IPS-20b (cell line): ENCODE results near the gene CEP85.
"Not testable (repeated sequence)": the region's sequence is repeated elsewhere in the genome, so short reads cannot be mapped to it uniquely, and the experiment has no call there.

ENCODE experiments used
- H3K27ac ChIP-seq: one replicate; pipeline ENCODE4 v1.5.1; 2013; ENCODE audit warnings: low read length
- H3K27me3 ChIP-seq: 2 replicates; pipeline ENCODE4 v1.6.1; 2013; ENCODE audit warnings: mild to moderate bottlenecking, low read length, inconsistent platforms; ENCODE audit not compliant: insufficient read depth
- H3K36me3 ChIP-seq: 2 replicates; pipeline ENCODE4 v1.6.1; 2013; ENCODE audit warnings: low read depth, mild to moderate bottlenecking, inconsistent platforms, low read length, moderate library complexity; ENCODE audit not compliant: insufficient read depth
- H3K4me1 ChIP-seq: 2 replicates; pipeline ENCODE4 v1.6.1; 2013; ENCODE audit warnings: mild to moderate bottlenecking, control low read depth, inconsistent platforms, low read length, moderate library complexity; ENCODE audit not compliant: insufficient read depth
- H3K4me3 ChIP-seq: 2 replicates; pipeline ENCODE4 v1.5.1; 2013; ENCODE audit warnings: mild to moderate bottlenecking, low read length, inconsistent platforms
- H3K9ac ChIP-seq: 2 replicates; pipeline ENCODE4 v1.6.1; 2013; ENCODE audit warnings: low read depth, mild to moderate bottlenecking, inconsistent platforms, low read length, moderate library complexity
- H3K9me3 ChIP-seq: 2 replicates; pipeline ENCODE4 v1.6.1; 2013; ENCODE audit warnings: mild to moderate bottlenecking, low read depth, low read length, inconsistent platforms; ENCODE audit not compliant: insufficient read depth

Gene CEP85

DNA sequence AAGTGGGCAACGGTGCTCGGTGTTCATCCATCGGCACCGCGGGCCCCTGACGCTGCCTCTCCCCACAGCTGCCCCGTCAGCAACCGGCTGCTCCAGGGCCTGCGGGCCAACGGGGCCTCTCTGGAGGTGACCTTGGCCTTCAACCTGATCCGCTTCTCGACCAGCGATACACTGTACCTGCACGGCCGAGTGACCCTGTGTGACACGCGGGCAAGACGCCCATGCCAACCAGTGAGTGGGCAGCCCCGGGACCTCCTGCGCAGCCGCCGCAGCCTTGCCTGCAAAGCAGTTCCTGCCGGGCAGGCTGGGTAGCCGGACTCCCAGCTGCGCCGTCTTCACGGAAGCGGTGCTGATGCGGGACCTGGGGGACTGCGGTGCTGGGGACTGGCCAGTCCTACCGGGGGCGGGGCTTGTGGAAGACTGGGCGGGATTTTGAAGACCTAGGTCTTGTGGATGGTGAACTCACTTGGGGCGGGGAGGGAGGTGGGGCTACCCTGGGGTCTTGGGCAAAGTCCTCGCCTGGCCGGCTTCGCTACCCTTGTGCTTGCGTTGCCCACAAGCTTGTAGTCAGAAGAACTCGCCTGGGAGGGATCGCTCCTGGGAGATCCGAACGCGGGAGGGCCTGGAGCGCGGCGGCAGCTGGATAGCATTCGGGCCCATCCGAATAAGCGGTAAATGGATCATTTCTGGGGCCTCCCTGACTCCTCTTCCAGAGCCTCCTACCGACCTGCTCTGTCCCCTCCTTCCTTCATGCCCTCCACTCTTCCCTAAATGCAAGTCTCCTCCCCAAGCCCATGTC lies 8.8 kb upstream of the CEP85 start:
- Histone ChIP-seq H3K9me3 (no peaks in the 10 kb centered on the region), H3K27ac (no peak overlapping the region), H3K4me1 (no peaks in the 10 kb centered on the region), H3K27me3 (peaks cover 37% of the 10 kb centered on the region), H3K9ac (peak overlapping the region; percentile 60; the same call in 1 of the 2 replicates), H3K4me3 (peak overlapping the region; percentile 76), H3K36me3 (no peaks in the 10 kb centered on the region)

DNA sequence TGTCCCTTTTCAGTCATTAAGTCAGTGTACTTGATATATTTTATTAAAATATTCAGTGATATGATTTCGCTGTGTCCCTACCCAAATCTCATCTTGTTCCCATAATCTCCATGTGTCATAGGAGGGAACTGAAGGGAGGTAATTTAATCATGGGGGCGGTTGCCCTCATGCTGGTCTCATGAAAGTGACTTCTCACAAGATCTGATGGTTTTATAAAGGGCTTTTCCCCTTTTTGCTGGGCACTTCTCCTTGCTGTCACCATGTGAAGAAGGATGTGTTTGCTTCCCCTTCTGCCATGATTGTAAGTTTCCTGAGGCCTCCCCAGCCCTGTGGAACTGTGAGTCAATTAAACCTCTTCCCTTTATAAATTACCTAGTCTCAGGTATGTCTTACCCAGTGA lies 3.3 kb upstream of the CEP85 start:
- not testable (repeated sequence) for H3K27ac ChIP-seq, H3K9ac ChIP-seq, H3K4me1 ChIP-seq, H3K36me3 ChIP-seq, H3K4me3 ChIP-seq, H3K9me3 ChIP-seq
- peaks cover 13% of the 10 kb centered on the region for H3K27me3 ChIP-seq

DNA sequence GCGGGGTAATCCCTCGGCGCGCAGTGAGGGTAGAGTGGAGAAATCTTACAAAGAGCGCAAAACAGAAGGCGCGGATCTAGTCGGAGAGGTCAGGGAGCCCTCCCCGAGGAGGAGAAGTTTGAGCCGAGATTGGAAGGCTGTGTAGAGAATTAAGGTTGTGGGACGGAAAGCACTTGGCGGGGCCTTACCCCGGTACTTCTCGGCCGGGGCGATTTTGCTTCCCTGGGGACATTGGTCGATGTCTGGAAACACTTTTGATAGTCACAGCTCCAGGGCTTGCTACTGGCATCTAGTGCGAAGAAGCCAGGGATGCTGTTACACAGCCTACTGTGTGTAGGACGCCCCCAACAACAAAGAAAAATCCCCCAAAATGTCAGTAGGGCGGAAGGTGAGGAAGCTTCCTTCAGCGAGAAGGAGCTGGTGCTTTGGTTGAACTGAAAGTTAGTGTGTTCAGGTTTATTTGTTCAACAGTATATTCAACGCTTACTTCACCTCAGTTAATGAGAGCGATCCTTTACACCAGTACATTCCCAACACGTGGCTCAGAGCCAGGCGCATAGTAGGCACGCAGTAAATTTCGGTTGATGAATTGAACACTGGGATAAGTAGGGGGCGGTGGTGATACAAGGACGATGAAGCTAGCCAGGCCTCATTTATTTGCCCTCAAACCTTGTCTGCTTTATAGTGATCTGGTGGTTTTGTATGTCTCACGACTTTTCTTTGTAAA lies 807 bp downstream of the CEP85 start:
- Histone ChIP-seq H3K4me1 (peaks cover 3% of the 10 kb centered on the region; the same call in 1 of the 2 replicates), H3K36me3 (peaks cover 3% of the 10 kb centered on the region), H3K27me3 (no peaks in the 10 kb centered on the region), H3K9ac (peak overlapping the region; percentile 85), H3K9me3 (no peaks in the 10 kb centered on the region), H3K27ac (peak overlapping the region; percentile 20), H3K4me3 (peak overlapping the region; percentile 93)

- Histone ChIP-seq H3K9me3 (no peaks in the 10 kb centered on the region), H3K4me3 (no peak overlapping the region), H3K27me3 (no peaks in the 10 kb centered on the region), H3K9ac (no peak overlapping the region), H3K4me1 (peaks cover 3% of the 10 kb centered on the region; the same call in 1 of the 2 replicates), H3K27ac (no peak overlapping the region), H3K36me3 (peaks cover 19% of the 10 kb centered on the region)
Observed at GRCh38 chr1:26237230-26237966, 3.4 kb downstream of the CEP85 start.

- peaks cover 3% of the 10 kb centered on the region; the same call in 1 of the 2 replicates for H3K4me1 ChIP-seq
- no peak overlapping the region for H3K27ac ChIP-seq
- no peaks in the 10 kb centered on the region for H3K27me3 ChIP-seq
- H3K9ac ChIP-seq: no peak overlapping the region
- H3K4me3 ChIP-seq: no peak overlapping the region
- H3K36me3 ChIP-seq: peaks cover 42% of the 10 kb centered on the region
- H3K9me3 ChIP-seq: no peaks in the 10 kb centered on the region
Observed at GRCh38 chr1:26239936-26240335, 5.9 kb downstream of the CEP85 start.

GRCh38 chr1:26252718-26253117 lies 18.7 kb downstream of the CEP85 start:
- Histone ChIP-seq H3K27ac (no peak overlapping the region), H3K36me3 (peaks cover 63% of the 10 kb centered on the region)

GRCh38 chr1:26254404-26254803 lies 20.4 kb downstream of the CEP85 start:
- Histone ChIP-seq H3K9me3 (peaks cover 5% of the 10 kb centered on the region; the same call in 1 of the 2 replicates), H3K27ac (no peak overlapping the region), H3K9ac (no peak overlapping the region), H3K4me3 (no peak overlapping the region), H3K36me3 (peaks cover 70% of the 10 kb centered on the region), H3K4me1 (no peaks in the 10 kb centered on the region), H3K27me3 (no peaks in the 10 kb centered on the region)

More at GRCh38 chr1:26252718-26253117, 18.7 kb downstream of the CEP85 start:
- H3K4me1 ChIP-seq: no peaks in the 10 kb centered on the region
- H3K27me3 ChIP-seq: no peaks in the 10 kb centered on the region
- peaks cover 5% of the 10 kb centered on the region; the same call in 1 of the 2 replicates for H3K9me3 ChIP-seq
- H3K9ac ChIP-seq: no peak overlapping the region
- H3K4me3 ChIP-seq: no peak overlapping the region

DNA sequence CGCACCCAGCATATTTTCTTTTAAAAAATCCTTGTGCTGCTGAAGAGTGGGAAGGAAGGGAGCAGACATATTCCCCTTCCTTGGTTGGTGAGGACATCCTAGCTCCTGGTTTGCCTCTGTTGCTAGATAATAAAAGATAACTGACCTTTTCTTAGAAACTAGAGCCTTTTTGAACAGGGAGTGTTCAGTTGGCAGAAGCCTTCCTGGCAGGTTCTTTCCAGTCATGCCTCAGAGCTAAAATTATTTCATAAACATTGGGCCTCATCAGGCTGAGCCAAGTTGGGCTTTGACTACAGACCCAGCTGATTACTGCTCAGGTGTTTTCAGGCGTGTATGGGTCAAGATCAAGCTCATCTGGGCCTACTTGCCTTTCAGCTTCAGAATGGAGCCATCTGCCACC lies 23.2 kb downstream of the CEP85 start:
- Histone ChIP-seq H3K27ac (no peak overlapping the region), H3K9me3 (no peaks in the 10 kb centered on the region), H3K36me3 (peaks cover 78% of the 10 kb centered on the region)

GRCh38 chr1:26259005-26259404 lies 25.0 kb downstream of the CEP85 start:
- Histone ChIP-seq H3K27ac (no peak overlapping the region), H3K9me3 (no peaks in the 10 kb centered on the region), H3K27me3 (no peaks in the 10 kb centered on the region), H3K4me1 (no peaks in the 10 kb centered on the region), H3K9ac (no peak overlapping the region), H3K4me3 (no peak overlapping the region), H3K36me3 (peaks cover 86% of the 10 kb centered on the region)

More for the DNA sequence above, 23.2 kb downstream of the CEP85 start:
- no peaks in the 10 kb centered on the region for H3K27me3 ChIP-seq
- no peaks in the 10 kb centered on the region for H3K4me1 ChIP-seq
- H3K4me3 ChIP-seq: no peak overlapping the region
- H3K9ac ChIP-seq: no peak overlapping the region

DNA sequence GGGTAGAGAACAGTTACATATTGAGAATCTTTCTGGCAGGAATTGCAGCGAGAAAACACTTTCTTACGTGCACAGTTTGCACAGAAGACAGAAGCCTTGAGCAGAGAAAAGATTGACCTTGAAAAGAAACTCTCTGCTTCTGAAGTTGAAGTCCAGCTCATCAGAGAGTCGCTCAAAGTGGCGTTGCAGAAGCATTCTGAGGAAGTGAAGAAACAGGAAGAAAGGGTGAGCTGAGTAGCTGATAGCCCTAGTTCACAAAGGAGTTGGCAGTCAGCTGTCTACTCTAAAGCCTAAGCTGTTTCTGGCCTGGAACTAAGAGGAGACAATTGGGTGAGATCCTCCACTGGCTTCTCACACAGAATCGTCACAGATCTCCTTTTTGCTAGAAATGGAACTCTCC lies 25.6 kb downstream of the CEP85 start:
- Histone ChIP-seq H3K4me3 (no peak overlapping the region), H3K9ac (no peak overlapping the region), H3K27me3 (no peaks in the 10 kb centered on the region), H3K9me3 (no peaks in the 10 kb centered on the region), H3K36me3 (peaks cover 90% of the 10 kb centered on the region), H3K4me1 (no peaks in the 10 kb centered on the region), H3K27ac (no peak overlapping the region)

- Histone ChIP-seq H3K4me3 (no peak overlapping the region), H3K4me1 (no peaks in the 10 kb centered on the region), H3K9me3 (no peaks in the 10 kb centered on the region), H3K36me3 (peaks cover 91% of the 10 kb centered on the region), H3K9ac (no peak overlapping the region), H3K27ac (no peak overlapping the region), H3K27me3 (no peaks in the 10 kb centered on the region)
Observed at GRCh38 chr1:26263212-26263611, 29.2 kb downstream of the CEP85 start.
